OCI-LY1 (cell line): Measurements from ENCODE around the gene GTF2E1.
"Not testable (repeated sequence)": the region's sequence is repeated elsewhere in the genome, so short reads cannot be mapped to it uniquely, and the experiment has no call there.

Experiments
- H2AFZ ChIP-seq: fragments of 200-600 bp; sonication (generic), shearing (Covaris generic); 2 replicates; pipeline ENCODE4 v1.6.0; 2014; ENCODE audit warnings: antibody characterized with exemption, mild to moderate bottlenecking, low read length
- H3F3A ChIP-seq: fragments of 200-600 bp; sonication (generic), shearing (Covaris generic); 2 replicates; pipeline ENCODE4 v1.6.0; 2014; ENCODE audit warnings: mild to moderate bottlenecking, antibody characterized with exemption, low read length, moderate library complexity; ENCODE audit not compliant: insufficient read depth
- H3K27ac ChIP-seq: fragments of 200-600 bp; sonication (generic); 2 replicates; pipeline ENCODE4 v1.5.1; 2014; ENCODE audit warnings: low read length, mixed run types, mild to moderate bottlenecking, low read depth; ENCODE audit not compliant: poor library complexity, severe bottlenecking
- H3K27me3 ChIP-seq: fragments of 200-600 bp; sonication (generic); 2 replicates; pipeline ENCODE4 v1.6.0; 2014; ENCODE audit warnings: antibody characterized with exemption, mild to moderate bottlenecking, low read length, moderate library complexity; ENCODE audit not compliant: insufficient read depth
- H3K36me3 ChIP-seq: fragments of 200-600 bp; sonication (generic); 2 replicates; pipeline ENCODE4 v1.6.1; 2014; ENCODE audit warnings: mild to moderate bottlenecking, antibody characterized with exemption, low read length, moderate library complexity, mixed read lengths; ENCODE audit not compliant: insufficient read depth
- H3K4me1 ChIP-seq: fragments of 200-600 bp; sonication (generic); 2 replicates; pipeline ENCODE4 v1.5.1; 2014; ENCODE audit warnings: mild to moderate bottlenecking, low read length, moderate library complexity; ENCODE audit not compliant: insufficient read depth, severe bottlenecking
- H3K4me2 ChIP-seq: fragments of 200-600 bp; sonication (generic), shearing (Covaris generic); 2 replicates; pipeline ENCODE4 v1.6.1; 2014; ENCODE audit warnings: low read length
- H3K4me3 ChIP-seq: fragments of 200-600 bp; sonication (generic); 2 replicates; pipeline ENCODE4 v1.5.1; 2014; ENCODE audit warnings: low read length, low read depth, mild to moderate bottlenecking, mixed read lengths; ENCODE audit not compliant: poor library complexity, severe bottlenecking
- H3K79me2 ChIP-seq: fragments of 200-600 bp; shearing (Covaris generic); 2 replicates; pipeline ENCODE4 v1.6.1; 2016; ENCODE audit warnings: mixed run types, low read length, mixed read lengths; ENCODE audit not compliant: insufficient read depth
- H3K9ac ChIP-seq: fragments of 200-600 bp; sonication (generic), shearing (Covaris generic); 2 replicates; pipeline ENCODE4 v1.6.1; 2014; ENCODE audit warnings: mild to moderate bottlenecking, low read length, mixed read lengths
- H3K9me2 ChIP-seq: fragments of 200-600 bp; sonication (generic), shearing (Covaris generic); 2 replicates; pipeline ENCODE4 v1.6.1; 2014; ENCODE audit warnings: low read depth, mild to moderate bottlenecking, low read length, mixed read lengths
- H3K9me3 ChIP-seq: fragments of 200-600 bp; shearing (Covaris generic); 2 replicates; pipeline ENCODE4 v1.6.1; 2014; ENCODE audit warnings: low read length, mixed read lengths
- H4K20me1 ChIP-seq: fragments of 200-600 bp; sonication (generic), shearing (Covaris generic); 2 replicates; pipeline ENCODE4 v1.6.0; 2016; ENCODE audit warnings: mild to moderate bottlenecking, low read length; ENCODE audit not compliant: insufficient read depth
- CTCF ChIP-seq: fragments of 200-600 bp; sonication (generic), shearing (Covaris generic); IDR thresholded peaks from 2 replicates; pipeline ENCODE4 v1.5.1; 2017; ENCODE audit warnings: mild to moderate bottlenecking, antibody characterized with exemption, low read length, moderate library complexity, mixed read lengths
- EZH2 ChIP-seq: fragments of 200-600 bp; sonication (generic), shearing (Covaris generic); IDR thresholded peaks from 2 replicates; pipeline ENCODE4 v1.8.0; 2017; ENCODE audit warnings: borderline replicate concordance, mixed run types, mild to moderate bottlenecking, antibody characterized with exemption, low read length, moderate library complexity, mixed read lengths

GTF2E1 gene

GRCh38 chr3:120710369-120710768, 32.2 kb upstream of the GTF2E1 start:
- H3K4me2 ChIP-seq: no peak overlapping the region
- no peaks in the 10 kb centered on the region for H3K9me3 ChIP-seq
- no peaks in the 10 kb centered on the region for H3K27me3 ChIP-seq
- TF ChIP-seq CTCF (no peak), EZH2 (no peak)
- H3K36me3 ChIP-seq: peaks cover 18% of the 10 kb centered on the region
- no peaks in the 10 kb centered on the region for H3K4me1 ChIP-seq
- no peaks in the 10 kb centered on the region for H3K9me2 ChIP-seq
- no peaks in the 10 kb centered on the region for H4K20me1 ChIP-seq
- no peak overlapping the region for H2AFZ ChIP-seq
- no peak overlapping the region for H3K9ac ChIP-seq
- H3K27ac ChIP-seq: no peak overlapping the region
- H3F3A ChIP-seq: no peaks in the 10 kb centered on the region
- H3K4me3 ChIP-seq: no peak overlapping the region
- no peaks in the 10 kb centered on the region for H3K79me2 ChIP-seq

GRCh38 chr3:120713262-120713661, 29.3 kb upstream of the GTF2E1 start:
- H3K4me1 ChIP-seq: no peaks in the 10 kb centered on the region
- no peaks in the 10 kb centered on the region for H3K79me2 ChIP-seq
- no peak overlapping the region for H2AFZ ChIP-seq
- no peaks in the 10 kb centered on the region for H3F3A ChIP-seq
- no peaks in the 10 kb centered on the region for H3K9me2 ChIP-seq
- no peak overlapping the region for H3K4me3 ChIP-seq
- no peak overlapping the region for H3K9ac ChIP-seq
- no peak for TF ChIP-seq EZH2
- TF ChIP-seq CTCF: no peak
- no peak overlapping the region for H3K27ac ChIP-seq
- no peaks in the 10 kb centered on the region for H3K27me3 ChIP-seq
- H3K4me2 ChIP-seq: no peak overlapping the region
- no peaks in the 10 kb centered on the region for H4K20me1 ChIP-seq
- no peaks in the 10 kb centered on the region for H3K9me3 ChIP-seq
- H3K36me3 ChIP-seq: peaks cover 9% of the 10 kb centered on the region; the same call in 1 of the 2 replicates

- H3K79me2 ChIP-seq, H3K9me3 ChIP-seq, H3K4me1 ChIP-seq, H3K9ac ChIP-seq, H3F3A ChIP-seq, H2AFZ ChIP-seq, H3K4me3 ChIP-seq, H3K36me3 ChIP-seq, H3K4me2 ChIP-seq, H4K20me1 ChIP-seq, H3K27ac ChIP-seq, H3K27me3 ChIP-seq, H3K9me2 ChIP-seq: not testable (repeated sequence)
Measured at GRCh38 chr3:120719167-120719834, 23.2 kb upstream of the GTF2E1 start.

- Histone ChIP-seq H2AFZ (no peak overlapping the region), H3K27me3 (no peaks in the 10 kb centered on the region), H3K4me1 (no peaks in the 10 kb centered on the region), H3F3A (no peaks in the 10 kb centered on the region), H3K9ac (no peak overlapping the region), H3K9me2 (no peaks in the 10 kb centered on the region), H4K20me1 (no peaks in the 10 kb centered on the region), H3K79me2 (no peaks in the 10 kb centered on the region), H3K36me3 (peaks cover 12% of the 10 kb centered on the region; the same call in 1 of the 2 replicates), H3K4me2 (no peak overlapping the region), H3K4me3 (no peak overlapping the region), H3K9me3 (no peaks in the 10 kb centered on the region), H3K27ac (no peak overlapping the region)
- TF ChIP-seq EZH2 (no peak), CTCF (no peak)
Measured at GRCh38 chr3:120726791-120727190, 15.8 kb upstream of the GTF2E1 start.
